Medulla oblongata (tissue), 1 donor: ENCODE data around the gene NECTIN4.
"Not testable (repeated sequence)": the region's sequence is repeated elsewhere in the genome, so short reads cannot be mapped to it uniquely, and the experiment has no call there.

Experiments used
- DNase-seq: peaks from one replicate; pipeline ENCODE4 v3.0.0-alpha.2; 2015; ENCODE audit errors: extremely low spot score

NECTIN4 gene

GRCh38 chr1:161054232-161054631 is 35.1 kb downstream of the NECTIN4 start:
- no peak for DNase-seq

DNA sequence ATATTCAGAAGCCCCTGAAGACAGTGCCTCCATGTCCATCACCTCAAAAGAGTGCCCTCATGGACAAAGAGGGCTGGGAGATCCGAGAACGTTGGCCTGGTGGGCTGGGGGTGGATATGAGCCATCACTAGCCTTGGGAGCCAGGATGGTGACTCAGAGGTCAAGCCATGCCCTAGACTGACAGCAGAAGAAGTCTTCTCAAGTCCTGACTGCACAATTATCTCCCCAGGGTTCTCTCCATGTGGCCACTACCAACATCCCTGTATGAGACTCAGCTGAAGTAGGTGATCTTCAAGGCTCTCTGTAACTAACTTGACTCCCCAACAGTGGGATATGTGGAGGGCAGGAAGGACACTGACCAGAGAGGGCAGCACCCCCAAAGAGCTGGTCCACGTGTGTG is 36.5 kb downstream of the NECTIN4 start:
- DNase-seq: no peak

DNA sequence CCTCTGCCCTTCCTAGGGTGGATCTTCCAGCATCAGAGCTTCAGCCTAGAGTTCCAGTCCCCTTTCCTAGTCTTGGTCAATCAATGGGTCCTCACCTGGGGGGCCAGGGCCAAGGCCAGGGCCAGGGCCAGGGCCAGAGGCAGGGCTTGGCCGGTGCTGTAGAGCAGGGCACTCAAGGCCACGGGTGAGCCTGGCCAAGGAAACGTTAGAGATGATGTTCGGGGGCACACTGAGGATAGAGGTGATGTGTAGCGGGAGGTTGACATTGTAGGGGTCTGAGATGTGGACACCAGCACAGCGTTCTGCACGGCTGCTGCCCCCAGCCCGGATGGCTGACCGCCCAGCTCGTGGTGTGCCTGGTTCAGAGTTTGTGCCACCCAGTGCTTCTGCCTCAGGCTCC is 38.1 kb downstream of the NECTIN4 start:
- no peak for DNase-seq

DNA sequence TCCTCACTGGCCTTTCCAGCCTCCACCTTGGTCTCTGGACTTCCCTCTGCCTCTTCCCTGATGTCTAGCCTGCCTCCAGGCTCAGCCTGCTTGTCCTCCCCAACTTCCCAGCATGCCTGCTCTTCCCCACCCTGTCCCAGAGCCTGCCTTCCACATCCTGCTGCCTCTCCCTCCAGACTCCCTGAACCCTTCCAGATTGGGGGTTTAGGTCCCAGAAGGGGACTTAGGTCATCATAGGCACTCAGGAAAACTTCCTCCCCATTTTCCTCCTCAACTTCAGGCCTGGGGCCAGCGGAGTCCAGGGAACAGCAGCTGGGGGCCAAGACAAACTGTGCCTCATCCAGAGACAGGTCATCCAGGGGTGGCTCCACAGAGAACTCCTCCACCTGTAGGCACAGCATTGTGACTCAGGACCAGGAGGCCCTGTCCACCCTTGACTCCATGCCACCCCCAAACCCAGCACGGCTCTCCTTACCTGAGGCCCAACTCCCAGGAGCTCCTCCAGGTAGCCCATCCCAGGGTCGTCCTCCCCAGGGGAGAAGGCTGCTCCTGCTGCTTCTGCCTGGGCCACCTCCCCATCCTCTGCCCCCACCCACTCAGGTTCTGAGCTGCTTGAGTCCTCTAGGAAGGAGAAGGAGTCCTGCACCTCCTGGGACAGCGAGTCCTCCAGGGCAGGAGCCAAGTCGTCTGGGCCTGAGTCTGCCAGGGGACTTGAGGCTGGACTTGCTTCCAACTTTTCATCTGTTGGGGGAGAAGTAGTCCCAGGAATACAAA is 40.2 kb downstream of the NECTIN4 start:
- DNase-seq: no peak

- no peak for DNase-seq
Measured at GRCh38 chr1:161047436-161048420, 41.6 kb downstream of the NECTIN4 start.

- peak; percentile 59 for DNase-seq
Measured at GRCh38 chr1:161046605-161047228, 42.6 kb downstream of the NECTIN4 start.

DNA sequence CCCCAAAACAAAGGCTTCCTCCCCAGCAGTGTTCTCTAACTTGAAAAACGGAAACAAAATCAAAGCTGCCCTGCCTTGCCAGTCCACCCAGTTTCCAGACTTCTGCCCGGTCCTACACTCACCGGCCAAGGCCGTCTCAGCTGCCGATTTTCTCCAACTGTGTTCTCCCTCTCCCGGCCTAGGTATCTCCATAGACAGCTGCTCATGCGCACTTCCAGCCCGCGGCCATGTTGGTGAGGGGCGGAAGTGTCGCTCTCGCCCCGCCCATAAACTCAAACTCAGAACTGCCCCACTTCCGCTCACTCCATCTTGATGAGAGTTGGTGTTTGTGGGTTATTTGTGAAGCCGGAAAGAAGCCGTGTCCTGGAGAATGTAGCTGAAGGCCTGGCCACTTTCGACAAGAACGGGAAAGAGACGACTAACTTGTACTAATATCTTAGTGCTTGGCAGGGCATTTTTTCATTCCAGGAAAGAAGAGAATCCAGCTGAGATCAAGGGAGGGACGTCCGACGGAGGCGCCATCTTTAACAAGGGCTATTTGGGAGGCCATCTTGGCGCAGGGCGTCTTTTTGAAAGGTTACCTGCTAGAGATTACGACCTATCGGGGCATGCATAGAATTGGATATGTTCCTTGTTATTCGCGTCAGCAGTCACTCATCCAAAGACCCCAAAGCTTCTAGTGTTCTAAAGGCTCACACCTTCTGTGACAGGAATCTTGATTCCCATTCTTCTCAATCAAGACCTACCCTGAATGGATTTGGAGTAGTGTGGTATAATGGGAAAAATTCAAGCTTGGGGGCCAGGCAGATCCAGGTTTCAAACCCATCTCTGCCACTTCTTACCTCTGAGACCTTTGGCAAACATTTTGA is 43.4 kb downstream of the NECTIN4 start, which contains the start of gene USF1:
Gene USF1, minus strand, starts transcription at position 242 of the 869 bp plus-strand sequence. CDS start 2,702 bp downstream, outside the sequence.
- DNase-seq: peak; percentile 98

DNA sequence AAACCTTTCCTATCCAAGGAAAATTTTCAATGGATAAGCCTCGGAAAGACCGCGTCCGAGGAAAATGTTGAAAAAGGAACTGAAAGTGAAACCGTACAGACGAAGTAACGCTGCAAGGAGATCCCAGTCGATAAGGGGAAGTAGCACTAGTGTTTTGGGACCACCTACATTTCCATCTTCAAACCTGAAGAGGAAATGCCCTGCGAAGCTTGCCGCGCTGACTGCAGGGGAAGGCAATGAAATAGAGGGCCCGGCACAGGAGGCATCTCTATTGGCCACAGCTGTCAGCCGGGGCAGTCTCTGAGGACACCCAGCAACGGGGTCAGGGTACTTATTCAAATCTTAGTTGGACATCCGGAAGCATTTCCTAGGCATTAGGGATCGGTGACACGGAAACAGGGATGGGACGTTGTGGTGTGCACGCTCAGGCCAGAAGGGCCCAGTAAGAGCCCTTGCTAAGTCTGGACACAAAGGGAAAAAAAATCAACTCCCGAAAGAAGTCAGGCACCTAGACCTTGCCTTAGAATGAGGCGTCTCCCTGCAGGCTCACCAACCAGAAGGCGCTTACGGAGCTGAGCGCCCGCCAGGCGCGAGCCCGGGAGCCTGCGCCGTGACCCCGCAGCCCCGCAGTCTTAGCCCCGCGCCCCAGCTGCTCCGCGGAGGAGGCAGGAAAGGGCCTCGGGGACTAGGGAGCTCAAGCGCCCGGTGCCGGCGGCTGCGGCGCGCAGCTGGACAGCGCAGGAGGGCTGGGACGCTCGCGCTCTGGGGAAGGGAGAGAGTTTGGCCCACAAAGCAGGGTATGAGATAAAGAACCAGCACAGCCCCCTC is 44.2 kb downstream of the NECTIN4 start:
- DNase-seq: peak; percentile 84

DNA sequence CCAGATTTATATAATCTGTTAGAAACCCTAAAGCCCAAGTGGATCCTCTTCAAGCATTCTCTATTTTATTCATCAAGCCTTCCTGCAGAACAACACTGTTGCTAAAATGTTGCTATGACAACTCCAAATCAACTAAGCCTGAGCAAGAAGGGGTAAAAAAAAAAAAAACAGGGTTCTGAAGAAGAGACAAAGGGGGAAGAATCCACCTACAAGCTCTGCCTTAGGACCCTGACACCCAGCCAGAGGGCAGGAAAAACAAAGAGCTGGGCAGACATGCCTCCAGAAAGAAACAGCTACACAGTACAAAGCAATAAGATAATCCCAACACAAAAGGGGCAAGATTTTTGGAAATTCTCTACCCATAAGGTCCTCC is 44.8 kb downstream of the NECTIN4 start:
- DNase-seq: no peak

- no peak for DNase-seq
Measured at GRCh38 chr1:161039546-161039945, 49.8 kb downstream of the NECTIN4 start.

DNA sequence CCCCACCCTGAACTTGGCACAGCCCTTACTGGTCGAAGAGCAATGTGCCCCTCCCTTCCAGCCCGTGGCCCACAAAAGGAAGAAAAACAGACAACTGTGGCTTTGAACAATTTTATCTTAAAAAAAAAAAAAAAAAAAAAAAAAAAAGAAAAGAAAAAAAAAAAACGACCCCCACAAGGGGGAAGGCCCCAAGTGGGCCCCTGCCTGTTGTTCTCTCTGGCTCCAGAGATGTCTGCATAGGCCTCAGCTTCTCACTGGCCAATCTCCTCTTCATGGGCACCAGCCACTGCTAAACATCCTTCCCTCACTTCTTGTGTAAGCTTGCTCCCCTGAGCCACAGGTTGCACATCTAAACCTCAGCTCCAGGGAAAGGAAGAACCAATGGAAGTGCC is 50.2 kb downstream of the NECTIN4 start:
- no peak for DNase-seq

DNA sequence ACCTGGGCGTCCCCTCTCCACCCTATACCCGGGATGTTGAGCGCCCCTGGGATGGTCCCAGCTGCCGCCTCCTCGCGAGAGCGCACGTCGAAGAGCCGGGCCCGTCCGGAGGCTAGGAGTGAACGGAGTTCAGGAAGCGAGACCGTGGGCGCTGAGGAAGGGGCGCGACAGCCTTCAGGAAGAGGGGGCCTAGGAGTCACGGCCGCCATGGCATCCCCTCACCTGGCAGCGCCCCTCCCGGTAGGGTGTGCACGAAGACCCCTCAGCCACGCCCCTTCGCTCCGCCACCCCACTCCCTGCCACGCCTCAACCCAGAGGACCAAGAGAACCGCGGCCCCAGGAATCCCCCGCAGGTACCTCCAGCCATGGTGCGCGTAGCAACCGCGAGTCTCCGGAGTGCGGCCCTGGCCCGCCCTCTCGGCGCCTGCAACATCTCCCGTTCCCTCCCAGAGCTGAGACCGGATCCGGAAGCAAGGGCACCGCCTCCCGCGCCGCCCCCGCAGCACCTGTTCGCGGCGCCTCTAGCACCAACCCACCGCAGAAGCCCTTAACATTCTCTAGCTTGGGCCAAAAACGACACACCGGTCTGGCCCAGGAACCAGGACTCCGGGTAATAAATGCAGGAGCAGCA is 50.7 kb downstream of the NECTIN4 start, which contains the start of gene TSTD1:
Gene TSTD1, minus strand, starts transcription at position 442 of the 631 bp plus-strand sequence. Its CDS starts 75 bp downstream, at position 367.
- no peak for DNase-seq

DNA sequence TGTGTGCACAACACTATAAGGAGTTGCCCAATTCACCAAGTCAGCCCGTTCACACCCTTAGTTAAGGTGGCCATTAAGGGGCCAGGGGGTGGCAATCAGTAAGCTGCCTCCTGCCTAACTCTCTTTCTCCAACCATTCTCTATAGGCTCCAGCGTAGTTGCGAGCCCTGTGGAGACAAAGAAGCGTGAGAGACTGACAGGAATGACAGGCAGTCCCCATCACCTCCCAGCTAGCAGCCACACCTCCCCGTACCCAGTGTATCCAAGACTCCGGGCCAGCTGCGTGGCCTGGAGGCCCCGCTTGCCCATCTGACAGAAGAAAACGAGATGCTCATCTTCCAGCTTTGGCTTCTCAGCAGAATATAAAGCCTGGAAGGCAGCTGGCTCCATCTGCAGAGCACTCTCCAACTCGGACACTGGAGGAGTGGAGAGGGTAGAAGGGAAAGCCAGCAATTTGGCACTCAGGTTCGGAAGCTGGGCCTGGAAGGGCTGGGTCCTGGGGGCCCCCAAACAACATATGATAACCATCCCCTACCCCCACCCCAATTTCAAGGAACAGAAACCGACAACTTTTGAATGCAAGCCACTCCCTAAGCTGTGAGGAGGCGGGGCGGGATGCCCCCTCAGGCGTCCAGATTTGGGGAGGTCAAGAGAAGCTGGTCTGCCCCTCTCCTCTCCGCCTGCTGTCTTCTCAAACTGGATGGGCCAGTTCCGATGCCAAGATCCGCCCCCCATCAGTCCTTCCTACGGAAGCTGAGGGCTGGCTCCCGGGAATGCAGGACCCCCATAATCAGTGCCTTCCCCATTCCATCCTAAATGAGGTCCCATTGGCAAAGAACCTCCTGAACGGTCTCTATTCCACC is 51.5 kb downstream of the NECTIN4 start:
- no peak for DNase-seq

DNA sequence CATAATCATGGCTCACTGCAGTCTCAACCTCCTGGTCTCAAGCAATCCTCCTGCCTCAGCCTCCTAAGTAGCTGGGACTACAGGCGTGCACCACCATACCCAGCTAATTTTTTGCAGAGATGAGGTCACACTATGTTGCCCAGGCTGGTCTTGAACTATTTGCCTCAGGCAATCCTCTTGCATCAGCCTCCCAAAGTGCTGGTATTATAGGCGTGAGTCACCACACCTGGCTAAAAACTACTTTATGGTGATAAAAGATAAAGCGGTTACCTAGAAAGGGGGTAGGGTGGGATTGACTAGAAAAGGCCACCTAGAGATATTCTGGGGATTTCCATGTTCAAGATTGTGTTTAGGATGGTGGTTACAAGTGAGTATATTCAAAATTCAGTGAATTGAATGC is 55.6 kb downstream of the NECTIN4 start:
- DNase-seq: no peak

- no peak for DNase-seq
Measured at GRCh38 chr1:161032409-161032808, 56.9 kb downstream of the NECTIN4 start.

DNA sequence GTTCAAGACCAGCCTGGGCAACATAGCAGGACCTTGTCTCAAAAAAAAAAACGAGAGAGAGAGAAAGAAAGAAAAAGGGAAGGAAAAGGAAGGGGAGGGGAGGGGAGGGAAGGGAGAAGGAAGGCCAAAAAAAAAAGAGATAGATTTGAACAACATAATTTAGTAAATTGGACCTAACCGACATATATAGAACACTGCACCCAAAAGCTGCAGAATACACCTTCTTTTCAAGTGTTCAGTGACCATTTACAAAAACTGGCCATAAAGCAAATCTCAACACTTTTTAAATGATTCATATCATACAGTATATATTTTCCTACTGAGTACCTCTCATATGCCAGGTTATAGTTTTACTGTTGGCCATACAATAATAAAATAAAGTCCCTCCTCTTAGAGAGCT is 57.5 kb downstream of the NECTIN4 start:
- no peak for DNase-seq

DNA sequence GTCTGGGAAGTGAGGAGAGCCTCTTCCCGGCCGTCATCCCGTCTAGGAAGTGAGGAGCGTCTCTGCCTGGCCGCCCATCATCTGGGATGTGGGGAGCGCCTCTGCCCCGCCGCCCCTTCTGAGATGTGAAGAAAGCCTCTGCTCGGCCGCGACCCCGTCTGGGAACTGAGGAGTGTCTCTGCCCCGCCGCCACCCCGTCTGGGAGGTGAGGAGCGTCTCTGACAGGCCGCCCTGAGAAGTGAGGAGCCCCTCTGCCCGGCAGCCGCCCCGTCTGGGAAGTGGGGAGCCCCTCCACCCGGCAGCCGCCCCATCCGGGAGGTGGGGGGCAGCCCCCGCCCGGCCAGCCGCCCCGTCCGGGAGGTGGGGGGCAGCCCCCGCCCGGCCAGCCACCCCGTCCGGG is 59.9 kb downstream of the NECTIN4 start:
- not testable (repeated sequence) for DNase-seq

GRCh38 chr1:161026954-161027353 is 62.4 kb downstream of the NECTIN4 start:
- DNase-seq: not testable (repeated sequence)

DNA sequence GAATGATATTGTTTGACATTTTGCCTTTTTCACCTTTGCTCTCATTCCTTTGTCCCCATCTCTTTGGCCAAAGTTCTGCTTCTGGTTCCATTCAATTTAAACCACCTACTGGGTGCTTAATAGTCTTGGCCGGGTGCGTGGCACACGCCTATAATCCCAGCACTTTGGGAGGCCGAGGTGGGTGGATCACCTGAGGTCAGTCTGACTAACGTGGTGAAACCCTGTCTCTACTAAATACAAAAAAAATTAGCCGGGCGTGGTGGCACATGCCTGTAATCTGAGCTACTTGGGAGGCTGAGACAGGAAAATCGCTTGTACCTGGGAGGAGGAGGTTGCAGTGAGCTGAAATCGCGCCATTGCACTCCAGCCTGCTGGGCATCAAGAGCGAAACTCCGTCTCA is 66.9 kb downstream of the NECTIN4 start:
- not testable (repeated sequence) for DNase-seq
